CD4-positive, alpha-beta T cell treated with Interleukin-4 for 4 hours (primary cell): ENCODE results near the gene MAGI1.

Source experiments
- DNase-seq: peaks from one replicate; pipeline ENCODE4 v3.0.0-alpha.2; 2020

The MAGI1 gene

DNA sequence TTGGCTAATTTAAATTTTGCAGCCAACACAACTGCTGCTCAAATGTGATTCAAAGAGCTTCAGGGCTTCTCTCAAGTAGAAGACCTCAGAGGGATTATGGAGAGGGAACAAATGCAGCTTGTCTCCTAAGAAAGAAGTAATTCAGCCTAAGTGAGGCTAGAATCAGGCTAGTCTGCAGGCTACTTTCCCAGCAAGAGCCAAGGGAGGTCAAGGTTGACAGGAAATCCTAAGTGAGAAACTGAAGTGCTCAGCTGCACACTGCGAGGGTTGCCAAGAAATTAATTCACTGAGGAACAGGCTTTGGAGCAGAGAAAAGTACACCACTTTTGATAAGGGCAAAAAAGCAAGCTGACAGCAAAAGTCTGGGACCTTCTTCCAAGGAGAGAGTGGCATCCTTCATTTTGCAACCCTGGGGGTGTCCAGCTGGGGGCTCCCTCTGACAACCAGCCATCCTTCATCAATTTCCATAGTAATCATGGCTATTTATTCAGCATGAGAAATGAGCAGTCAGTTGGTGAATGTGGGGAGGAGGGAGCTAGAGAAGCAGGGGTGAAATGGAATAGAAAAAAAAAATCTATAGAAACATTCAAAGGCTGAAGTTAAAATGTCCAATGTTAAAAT, 704.6 kb downstream of the MAGI1 start:
- DNase-seq, result no peak

GRCh38 chr3:65331730-65332129, 707.0 kb downstream of the MAGI1 start:
- DNase-seq, result no peak

DNA sequence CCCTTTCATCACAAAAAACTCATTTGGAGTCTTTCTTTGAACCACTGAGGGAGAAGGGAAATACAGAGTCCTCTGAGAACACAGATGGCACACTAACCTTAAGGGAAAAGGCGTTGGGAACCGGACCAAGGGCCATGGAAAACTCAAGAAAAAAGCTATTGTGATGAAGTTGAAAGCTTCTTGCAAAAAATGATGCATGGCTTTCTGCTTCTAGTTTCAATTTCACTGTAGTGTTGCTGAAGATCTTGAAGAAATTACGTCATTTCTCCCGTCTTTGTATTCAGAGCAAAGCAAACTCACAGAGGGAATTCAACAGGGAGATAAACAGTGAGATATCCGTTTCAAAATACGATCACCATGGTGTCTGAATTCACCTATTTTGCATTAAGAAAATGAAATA, 708.6 kb downstream of the MAGI1 start:
- DNase-seq, result no peak

- DNase-seq, result no peak
Measured at GRCh38 chr3:65328148-65328547, 710.6 kb downstream of the MAGI1 start.

DNA sequence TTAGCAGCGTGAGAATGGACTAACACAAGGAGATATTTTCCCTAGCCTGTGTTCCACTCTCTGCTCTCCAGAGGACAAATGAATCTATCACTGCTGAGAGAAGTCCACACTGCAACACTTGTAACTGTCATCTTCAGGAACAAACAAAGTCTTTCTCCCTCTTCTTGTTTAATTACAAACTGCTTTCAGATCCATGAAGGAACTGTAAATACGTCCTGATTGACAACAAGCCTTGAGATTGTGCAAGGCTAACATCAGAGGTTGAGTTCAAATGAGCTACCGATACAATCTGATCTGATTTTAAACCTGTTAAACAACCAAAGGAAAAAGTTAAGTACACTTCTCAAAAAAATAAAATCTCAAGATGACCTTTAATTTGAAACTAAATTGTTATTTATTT, 712.1 kb downstream of the MAGI1 start:
- no peak for DNase-seq

DNA sequence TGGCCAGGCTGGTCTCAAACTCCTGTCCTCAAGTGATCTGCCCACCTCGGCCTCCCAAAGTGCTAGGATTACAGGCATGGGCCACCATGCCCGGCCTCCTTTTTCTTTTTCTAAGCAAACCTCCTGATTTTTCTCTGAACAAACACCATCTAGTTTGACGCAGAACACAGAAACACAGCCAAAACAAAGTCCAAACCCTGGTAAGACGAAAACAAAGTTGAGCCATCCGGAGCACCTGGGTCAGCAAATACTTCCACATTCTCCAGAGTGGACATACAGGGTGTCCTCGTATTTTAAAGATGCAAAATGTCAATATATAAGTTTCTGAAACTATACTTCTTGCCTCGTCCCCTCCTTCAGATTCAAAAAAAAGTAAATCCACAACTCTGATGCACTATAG, 715.8 kb downstream of the MAGI1 start:
- DNase-seq, result no peak

DNA sequence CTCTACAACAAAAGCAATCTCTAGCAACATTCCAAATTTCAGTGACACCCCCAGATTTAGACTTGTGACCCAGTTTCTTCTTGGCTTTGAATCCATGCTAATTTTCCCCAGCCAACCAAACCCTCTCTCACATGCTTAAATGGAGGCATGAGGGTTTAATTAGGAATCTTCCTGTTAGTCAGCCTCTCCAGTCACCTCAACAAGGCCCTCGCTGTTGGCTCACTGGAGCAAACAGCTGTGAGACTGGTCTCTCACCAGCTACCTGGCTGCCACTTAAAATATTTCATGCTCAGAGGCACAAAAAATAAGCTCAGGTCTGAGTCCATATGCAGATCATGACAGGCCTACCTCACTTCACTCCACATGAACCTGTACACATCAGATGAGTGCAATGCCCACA, 720.5 kb downstream of the MAGI1 start:
- no peak for DNase-seq

GRCh38 chr3:65314916-65315315, 723.8 kb downstream of the MAGI1 start:
- DNase-seq, result no peak

- DNase-seq, result no peak
Measured at GRCh38 chr3:65314269-65314668, 724.4 kb downstream of the MAGI1 start.

DNA sequence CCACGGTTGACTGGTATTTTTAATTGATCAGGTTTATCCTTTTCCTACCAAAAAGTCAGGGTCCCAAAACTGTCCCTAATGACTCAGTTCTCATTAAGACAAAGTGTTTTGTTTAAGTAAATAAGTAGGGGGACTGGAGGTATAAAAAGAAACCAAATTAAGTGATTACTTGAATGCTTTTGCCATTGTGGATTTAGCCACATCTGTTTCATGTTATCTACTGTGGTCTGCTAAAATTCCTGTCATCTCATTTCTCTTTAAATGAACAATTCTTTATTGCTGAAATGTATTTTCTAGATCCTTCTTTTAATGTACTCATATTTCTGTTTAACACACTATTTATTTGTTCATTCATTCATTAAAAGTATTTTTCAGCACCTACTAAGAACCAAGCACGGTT, 725.1 kb downstream of the MAGI1 start:
- DNase-seq, result no peak

DNA sequence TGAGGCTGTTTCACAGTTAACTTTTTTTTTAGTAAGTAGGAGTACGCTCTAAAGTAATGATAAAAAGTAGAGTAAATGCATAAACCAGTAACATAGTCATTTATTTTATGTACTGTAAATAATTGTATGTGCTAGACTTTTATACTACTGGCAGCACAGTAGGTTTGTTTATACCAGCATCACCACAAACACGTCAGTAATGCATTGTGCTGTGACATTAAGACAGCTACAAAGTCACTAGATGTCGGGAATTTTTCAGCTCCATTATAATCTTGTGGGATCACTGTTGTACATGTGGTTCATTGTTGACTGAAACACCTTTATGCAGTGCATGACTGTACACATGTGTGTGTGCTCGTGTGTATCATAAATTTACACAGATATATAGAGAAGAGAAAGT, 732.9 kb downstream of the MAGI1 start:
- no peak for DNase-seq
